ENCODE results near the gene TRIM3. TPM values are rescaled to one million over a fixed set of nuclear protein-coding genes. Genes with fewer than 3 reads are reported as not detected.

The TRIM3 gene
- total RNA-seq, 4 donors from 2014 or later = 4.0 to 13.5 (median 7.0) TPM

GRCh38 chr11:6431861-6432260 is 41.9 kb downstream of the TRIM3 start:
- H3K4me3 ChIP-seq = no peak overlapping the region
- DNase-seq = no peak
- H3K4me1 ChIP-seq = no peaks in the 10 kb centered on the region
- no peaks in the 10 kb centered on the region for H3K9me3 ChIP-seq
- H3K36me3 ChIP-seq = no peaks in the 10 kb centered on the region
- WGBS, 2 donors = 52 to 82% methylated on average over 2 of the region's 3 CpGs
- TF ChIP-seq POLR2A (IDR thresholded peaks at IDR 0.05) (no peak), CTCF (IDR thresholded peaks at IDR 0.05) (no peak)
- H3K27ac ChIP-seq = no peak overlapping the region
- no peaks in the 10 kb centered on the region for H3K27me3 ChIP-seq
- intact Hi-C loops (cut with DNase I) = no loop called here

GRCh38 chr11:6427516-6427915 is 46.2 kb downstream of the TRIM3 start:
- Histone ChIP-seq H3K4me3 (no peak overlapping the region), H3K9me3 (no peaks in the 10 kb centered on the region), H3K27ac (no peak overlapping the region), H3K4me1 (no peaks in the 10 kb centered on the region), H3K27me3 (peaks cover 0 to 2% (median 0%) of the 10 kb centered on the region in 4 donors), H3K36me3 (no peaks in the 10 kb centered on the region)
- intact Hi-C loops (cut with DNase I) = no loop called here
- TF ChIP-seq CTCF (IDR thresholded peaks at IDR 0.05) = no peak
- TF ChIP-seq POLR2A (IDR thresholded peaks at IDR 0.05) = no peak
- DNase-seq = no peak

DNA sequence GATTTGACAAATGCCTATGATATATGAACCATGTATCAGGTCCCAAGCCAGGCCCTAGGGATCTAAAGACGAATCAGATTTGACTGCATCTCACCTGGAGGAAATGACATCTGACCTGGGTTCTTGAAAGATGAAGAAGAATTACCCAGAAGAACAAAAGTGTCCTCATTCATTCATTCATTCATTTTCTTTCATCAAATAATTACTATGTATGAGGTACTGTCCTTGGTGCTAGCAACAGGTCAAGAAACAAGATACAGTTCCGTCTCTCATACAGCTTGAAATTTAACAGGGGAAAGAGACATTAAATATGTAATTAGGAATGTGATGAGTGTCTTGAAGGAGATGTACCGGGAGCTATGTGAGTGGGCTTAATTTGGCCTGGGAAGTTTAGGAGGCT is 53.1 kb downstream of the TRIM3 start:
- no peak overlapping the region for H3K4me3 ChIP-seq
- DNase-seq = no peak
- no peaks in the 10 kb centered on the region for H3K36me3 ChIP-seq
- peaks cover 0 to 3% (median 0%) of the 10 kb centered on the region in 4 donors for H3K27me3 ChIP-seq
- TF ChIP-seq POLR2A (IDR thresholded peaks at IDR 0.05) (no peak), CTCF (IDR thresholded peaks at IDR 0.05) (no peak)
- no peaks in the 10 kb centered on the region for H3K9me3 ChIP-seq
- 84 to 93% methylated on average over 3 of the region's 3 CpGs for WGBS, 2 donors
- no peak overlapping the region for H3K27ac ChIP-seq
- peaks cover 5 to 32% (median 6%) of the 10 kb centered on the region in 3 donors for H3K4me1 ChIP-seq
- intact Hi-C loops (cut with DNase I) = no loop called here

GRCh38 chr11:6419009-6419631 is 54.6 kb downstream of the TRIM3 start, which contains the start of gene APBB1:
Gene APBB1 (minus strand): TSS chr11:6419094. CDS start chr11:6411347, 7,747 bp downstream.
- TF ChIP-seq POLR2A (IDR thresholded peaks at IDR 0.05) = peak in 2 of 4 donors; percentile 34 to 50
- TF ChIP-seq CTCF (IDR thresholded peaks at IDR 0.05) = peak in 1 of 6 experiments; percentile 20
- DNase-seq = no peak
- no peaks in the 10 kb centered on the region for H3K9me3 ChIP-seq
- H3K4me1 ChIP-seq = peaks cover 5 to 46% (median 6%) of the 10 kb centered on the region in 3 donors
- H3K4me3 ChIP-seq = peak within 1 kb of the TSS; percentile 49 to 89 (median 76)
- peaks cover 0 to 3% (median 0%) of the 10 kb centered on the region in 4 donors for H3K27me3 ChIP-seq
- peak within 1 kb of the TSS; percentile 74 to 94 (median 86) for H3K27ac ChIP-seq
- H3K36me3 ChIP-seq = no peaks in the 10 kb centered on the region
- WGBS, 2 donors = 0 to 3% methylated on average over 6 to 7 of the region's 75 CpGs
- intact Hi-C loops (cut with DNase I) = no loop called here

GRCh38 chr11:6418557-6419008 is 55.2 kb downstream of the TRIM3 start:
- H3K36me3 ChIP-seq = no peaks in the 10 kb centered on the region
- intact Hi-C loops (cut with DNase I) = no loop called here
- H3K9me3 ChIP-seq = no peaks in the 10 kb centered on the region
- TF ChIP-seq CTCF (IDR thresholded peaks at IDR 0.05) = no peak
- no peak for TF ChIP-seq POLR2A (IDR thresholded peaks at IDR 0.05)
- peaks cover 0 to 3% (median 0%) of the 10 kb centered on the region in 4 donors for H3K27me3 ChIP-seq
- peaks cover 5 to 46% (median 6%) of the 10 kb centered on the region in 3 donors for H3K4me1 ChIP-seq
- H3K4me3 ChIP-seq = peak overlapping the region; percentile 49 to 89 (median 76)
- no peak for DNase-seq
- peak overlapping the region; percentile 74 to 94 (median 86) for H3K27ac ChIP-seq
- WGBS, 2 donors = 1 to 13% methylated on average over 3 to 8 of the region's 38 CpGs
